ENCODE measurements around the gene MSL3.

Gene MSL3

GRCh38 chrX:11750694-11751093 lies 7.3 kb upstream of the MSL3 start:
- no peaks in the 10 kb centered on the region for H3K36me3 ChIP-seq (ENCODE audit: control insufficient read depth in 1 of 2, insufficient read depth in 2 of 2, low read length in 2 of 2)
- no peaks in the 10 kb centered on the region for H3K9me3 ChIP-seq (ENCODE audit: control insufficient read depth in 1 of 2, low read length in 2 of 2)
- H3K27ac ChIP-seq (ENCODE audit: low read length): no peak overlapping the region
- no peaks in the 10 kb centered on the region for H3K27me3 ChIP-seq (ENCODE audit: low read depth, low read length)
- H3K4me3 ChIP-seq (ENCODE audit: low read depth in 1 of 2, low read length in 2 of 2): no peak overlapping the region
- H3K4me1 ChIP-seq (ENCODE audit: control insufficient read depth in 1 of 2, insufficient read depth in 2 of 2, low read length in 2 of 2): no peaks in the 10 kb centered on the region

GRCh38 chrX:11751261-11751660 lies 6.8 kb upstream of the MSL3 start:
- Histone ChIP-seq H3K4me3 (ENCODE audit: low read depth in 1 of 2, low read length in 2 of 2) (no peak overlapping the region), H3K27ac (ENCODE audit: low read length) (no peak overlapping the region), H3K36me3 (ENCODE audit: control insufficient read depth in 1 of 2, insufficient read depth in 2 of 2, low read length in 2 of 2) (no peaks in the 10 kb centered on the region), H3K4me1 (ENCODE audit: control insufficient read depth in 1 of 2, insufficient read depth in 2 of 2, low read length in 2 of 2) (no peaks in the 10 kb centered on the region), H3K27me3 (ENCODE audit: low read depth, low read length) (no peaks in the 10 kb centered on the region), H3K9me3 (ENCODE audit: control insufficient read depth in 1 of 2, low read length in 2 of 2) (no peaks in the 10 kb centered on the region)

- no peaks in the 10 kb centered on the region for H3K36me3 ChIP-seq (ENCODE audit: control insufficient read depth in 1 of 2, insufficient read depth in 2 of 2, low read length in 2 of 2)
- no peak overlapping the region for H3K4me3 ChIP-seq (ENCODE audit: low read depth in 1 of 2, low read length in 2 of 2)
- no peaks in the 10 kb centered on the region for H3K9me3 ChIP-seq (ENCODE audit: control insufficient read depth in 1 of 2, low read length in 2 of 2)
- no peaks in the 10 kb centered on the region for H3K27me3 ChIP-seq (ENCODE audit: low read depth, low read length)
- H3K4me1 ChIP-seq (ENCODE audit: control insufficient read depth in 1 of 2, insufficient read depth in 2 of 2, low read length in 2 of 2): no peaks in the 10 kb centered on the region
- no peak overlapping the region for H3K27ac ChIP-seq (ENCODE audit: low read length)
Observed at GRCh38 chrX:11753668-11754067, 4.4 kb upstream of the MSL3 start.

GRCh38 chrX:11754958-11755645 lies 2.9 kb upstream of the MSL3 start:
- H3K4me1 ChIP-seq (ENCODE audit: control insufficient read depth in 1 of 2, insufficient read depth in 2 of 2, low read length in 2 of 2): peaks cover 0 to under 1% of the 10 kb centered on the region in 2 donors
- no peaks in the 10 kb centered on the region for H3K27me3 ChIP-seq (ENCODE audit: low read depth, low read length)
- no peak overlapping the region for H3K4me3 ChIP-seq (ENCODE audit: low read depth in 1 of 2, low read length in 2 of 2)
- no peaks in the 10 kb centered on the region for H3K36me3 ChIP-seq (ENCODE audit: control insufficient read depth in 1 of 2, insufficient read depth in 2 of 2, low read length in 2 of 2)
- no peak overlapping the region for H3K27ac ChIP-seq (ENCODE audit: low read length)
- H3K9me3 ChIP-seq (ENCODE audit: control insufficient read depth in 1 of 2, low read length in 2 of 2): no peaks in the 10 kb centered on the region

GRCh38 chrX:11755724-11756123 lies 2.3 kb upstream of the MSL3 start:
- Histone ChIP-seq H3K4me1 (ENCODE audit: control insufficient read depth in 1 of 2, insufficient read depth in 2 of 2, low read length in 2 of 2) (peaks cover 0 to 4% of the 10 kb centered on the region in 2 donors), H3K36me3 (ENCODE audit: control insufficient read depth in 1 of 2, insufficient read depth in 2 of 2, low read length in 2 of 2) (no peaks in the 10 kb centered on the region), H3K27me3 (ENCODE audit: low read depth, low read length) (no peaks in the 10 kb centered on the region), H3K4me3 (ENCODE audit: low read depth in 1 of 2, low read length in 2 of 2) (no peak overlapping the region), H3K9me3 (ENCODE audit: control insufficient read depth in 1 of 2, low read length in 2 of 2) (no peaks in the 10 kb centered on the region), H3K27ac (ENCODE audit: low read length) (no peak overlapping the region)

GRCh38 chrX:11756354-11757318 lies 1.4 kb upstream of the MSL3 start:
- H3K36me3 ChIP-seq (ENCODE audit: control insufficient read depth in 1 of 2, insufficient read depth in 2 of 2, low read length in 2 of 2): no peaks in the 10 kb centered on the region
- H3K4me1 ChIP-seq (ENCODE audit: control insufficient read depth in 1 of 2, insufficient read depth in 2 of 2, low read length in 2 of 2): peaks cover 0 to 10% of the 10 kb centered on the region in 2 donors
- H3K27me3 ChIP-seq (ENCODE audit: low read depth, low read length): no peaks in the 10 kb centered on the region
- peak overlapping the region; percentile 56 to 61 for H3K4me3 ChIP-seq (ENCODE audit: low read depth in 1 of 2, low read length in 2 of 2)
- no peaks in the 10 kb centered on the region for H3K9me3 ChIP-seq (ENCODE audit: control insufficient read depth in 1 of 2, low read length in 2 of 2)
- H3K27ac ChIP-seq (ENCODE audit: low read length): peak overlapping the region; percentile 51

- no peaks in the 10 kb centered on the region for H3K27me3 ChIP-seq (ENCODE audit: low read depth, low read length)
- peaks cover 0 to 5% of the 10 kb centered on the region in 2 donors for H3K36me3 ChIP-seq (ENCODE audit: control insufficient read depth in 1 of 2, insufficient read depth in 2 of 2, low read length in 2 of 2)
- peak overlapping the region; percentile 56 to 61 for H3K4me3 ChIP-seq (ENCODE audit: low read depth in 1 of 2, low read length in 2 of 2)
- peak overlapping the region; percentile 51 for H3K27ac ChIP-seq (ENCODE audit: low read length)
- H3K9me3 ChIP-seq (ENCODE audit: control insufficient read depth in 1 of 2, low read length in 2 of 2): no peaks in the 10 kb centered on the region
- H3K4me1 ChIP-seq (ENCODE audit: control insufficient read depth in 1 of 2, insufficient read depth in 2 of 2, low read length in 2 of 2): peaks cover 0 to 10% of the 10 kb centered on the region in 2 donors
Observed at GRCh38 chrX:11757397-11757718, 679 bp upstream of the MSL3 start.

GRCh38 chrX:11758400-11759171 lies 549 bp downstream of the MSL3 start:
- peaks cover 0 to 15% of the 10 kb centered on the region in 2 donors for H3K36me3 ChIP-seq (ENCODE audit: control insufficient read depth in 1 of 2, insufficient read depth in 2 of 2, low read length in 2 of 2)

GRCh38 chrX:11759172-11759460 lies 1.1 kb downstream of the MSL3 start:
- peaks cover 0 to 17% of the 10 kb centered on the region in 2 donors for H3K36me3 ChIP-seq (ENCODE audit: control insufficient read depth in 1 of 2, insufficient read depth in 2 of 2, low read length in 2 of 2)
- H3K27ac ChIP-seq (ENCODE audit: low read length): peak overlapping the region; percentile 91
- no peaks in the 10 kb centered on the region for H3K27me3 ChIP-seq (ENCODE audit: low read depth, low read length)
- H3K4me1 ChIP-seq (ENCODE audit: control insufficient read depth in 1 of 2, insufficient read depth in 2 of 2, low read length in 2 of 2): peaks cover 0 to 10% of the 10 kb centered on the region in 2 donors
- peak overlapping the region; percentile 75 to 87 for H3K4me3 ChIP-seq (ENCODE audit: low read depth in 1 of 2, low read length in 2 of 2)
- H3K9me3 ChIP-seq (ENCODE audit: control insufficient read depth in 1 of 2, low read length in 2 of 2): no peaks in the 10 kb centered on the region

More at GRCh38 chrX:11758400-11759171, 549 bp downstream of the MSL3 start:
- Histone ChIP-seq H3K27ac (ENCODE audit: low read length) (peak overlapping the region; percentile 91), H3K9me3 (ENCODE audit: control insufficient read depth in 1 of 2, low read length in 2 of 2) (no peaks in the 10 kb centered on the region), H3K4me3 (ENCODE audit: low read depth in 1 of 2, low read length in 2 of 2) (peak overlapping the region; percentile 75 to 87), H3K27me3 (ENCODE audit: low read depth, low read length) (no peaks in the 10 kb centered on the region), H3K4me1 (ENCODE audit: control insufficient read depth in 1 of 2, insufficient read depth in 2 of 2, low read length in 2 of 2) (peaks cover 0 to 10% of the 10 kb centered on the region in 2 donors)

GRCh38 chrX:11759461-11760311 lies 1.6 kb downstream of the MSL3 start:
- H3K9me3 ChIP-seq (ENCODE audit: control insufficient read depth in 1 of 2, low read length in 2 of 2): no peaks in the 10 kb centered on the region
- no peaks in the 10 kb centered on the region for H3K27me3 ChIP-seq (ENCODE audit: low read depth, low read length)
- H3K4me3 ChIP-seq (ENCODE audit: low read depth in 1 of 2, low read length in 2 of 2): peak overlapping the region; percentile 75 to 87
- H3K36me3 ChIP-seq (ENCODE audit: control insufficient read depth in 1 of 2, insufficient read depth in 2 of 2, low read length in 2 of 2): peaks cover 3 to 22% of the 10 kb centered on the region in 2 donors
- H3K27ac ChIP-seq (ENCODE audit: low read length): peak overlapping the region; percentile 91
- H3K4me1 ChIP-seq (ENCODE audit: control insufficient read depth in 1 of 2, insufficient read depth in 2 of 2, low read length in 2 of 2): peaks cover 0 to 10% of the 10 kb centered on the region in 2 donors

All from muscle layer of duodenum (tissue), 2 donors.